Endothelial cell of umbilical vein (primary cell): ENCODE measurements around the gene DHX35. TPM values are rescaled to one million over a fixed set of nuclear protein-coding genes. Genes with fewer than 3 reads are reported as not detected.

ENCODE experiments used
- BruUV-seq: library from RNA; stranded (reverse); fragments of 400-500 nt; replicated peaks from 2 replicates; lab custom pipeline; 2021; lab: Mats Ljungman, UMichigan
- CTCF ChIA-PET: fragments of 300-600, 350-600 bp; sonication (Branson Sonifier 250); formaldehyde crosslinking; loops from one replicate; lab custom pipeline; 2021; ENCODE audit warnings: antibody characterized with exemption, inconsistent platforms; lab: Charles Lee
- POLR2A ChIA-PET: fragments of 300-600, 350-600 bp; sonication (Branson Sonifier 250); formaldehyde crosslinking; loops from one replicate; lab custom pipeline; 2021; ENCODE audit warnings: antibody characterized with exemption, inconsistent platforms; lab: Charles Lee
- DNase-seq: peaks from one replicate; pipeline ENCODE4 v3.0.0-alpha.2; 2011; ENCODE audit warnings: low read depth, low spot score
- FAIRE-seq: peaks from 2 replicates; lab custom pipeline; 2011; peaks lifted over from hg19 to GRCh38; lab: Jason Lieb, UNC
- H2AFZ ChIP-seq: 2 replicates; pipeline ENCODE4 v1.6.0; 2012; ENCODE audit warnings: low read depth, low read length, control low read depth, inconsistent platforms
- H3K27ac ChIP-seq: 2 replicates; pipeline ENCODE4 v1.5.1; 2011; ENCODE audit warnings: low read depth, mild to moderate bottlenecking, control low read depth, low read length, moderate library complexity; ENCODE audit not compliant: insufficient read depth
- H3K27me3 ChIP-seq, 2 experiments: 2 replicates each; pipeline versions ENCODE4 v1.6.0 to v1.6.1; 2011; ENCODE audit warnings: low read length in 2 of 2, mixed read lengths in 1 of 2; ENCODE audit not compliant: control insufficient read depth in 2 of 2, insufficient read depth in 2 of 2
- H3K36me3 ChIP-seq, 2 experiments: 2 replicates in 1 of 2; 3 replicates in 1 of 2; pipeline ENCODE4 v1.5.1; 2011; ENCODE audit warnings: low read length in 2 of 2, mild to moderate bottlenecking in 1 of 2, moderate library complexity in 1 of 2; ENCODE audit not compliant: control insufficient read depth in 2 of 2, insufficient read depth in 2 of 2; ENCODE audit errors: extremely low read depth in 1 of 2
- H3K4me1 ChIP-seq: 3 replicates; pipeline ENCODE4 v1.5.1; 2011; ENCODE audit warnings: mild to moderate bottlenecking, low read length; ENCODE audit not compliant: control insufficient read depth, insufficient read depth; ENCODE audit errors: extremely low read depth
- H3K4me2 ChIP-seq: 2 replicates; pipeline ENCODE4 v1.6.1; 2011; ENCODE audit warnings: low read length, control low read depth, mixed read lengths; ENCODE audit not compliant: insufficient read depth
- H3K4me3 ChIP-seq, 3 experiments: fragments of 200-600 bp in 1 of 3; sonication (generic), shearing (Covaris generic) in 1 of 3; replicated peaks in 1 of 3; 2 replicates each; pipeline ENCODE4 v1.5.1; 2011 to 2016; ENCODE audit warnings: control low read depth in 3 of 3, low read length in 3 of 3, mild to moderate bottlenecking in 2 of 3, inconsistent platforms in 1 of 3, low read depth in 1 of 3, moderate library complexity in 1 of 3; ENCODE audit not compliant: insufficient read depth in 1 of 3
- H3K79me2 ChIP-seq: 2 replicates; pipeline ENCODE4 v1.6.0; 2012; ENCODE audit warnings: low read length, inconsistent platforms; ENCODE audit not compliant: control insufficient read depth, insufficient read depth
- H3K9ac ChIP-seq: replicated peaks from 2 replicates; pipeline ENCODE3; 2011; ENCODE audit warnings: low read length, control low read depth; ENCODE audit not compliant: insufficient read depth; ENCODE audit errors: extremely low read depth
- H3K9me1 ChIP-seq: replicated peaks from 3 replicates; pipeline ENCODE4 v1.6.0; 2011; ENCODE audit warnings: mild to moderate bottlenecking, low read length; ENCODE audit not compliant: control insufficient read depth, insufficient read depth; ENCODE audit errors: extremely low read depth
- H3K9me3 ChIP-seq: replicated peaks from 2 replicates; pipeline ENCODE4 v1.5.1; 2012; ENCODE audit warnings: low read length, inconsistent platforms; ENCODE audit not compliant: control insufficient read depth, insufficient read depth
- H4K20me1 ChIP-seq: replicated peaks from 2 replicates; pipeline ENCODE3; 2011; ENCODE audit warnings: mild to moderate bottlenecking, low read length; ENCODE audit not compliant: control insufficient read depth, insufficient read depth; ENCODE audit errors: extremely low read depth
- EZH2 ChIP-seq: IDR thresholded peaks from 2 replicates; pipeline ENCODE4 v1.6.1; 2012; ENCODE audit warnings: borderline replicate concordance, low read depth, mild to moderate bottlenecking, moderate library complexity, low read length, inconsistent platforms; ENCODE audit not compliant: severe bottlenecking
- FOS ChIP-seq: IDR thresholded peaks from 2 replicates; pipeline ENCODE4 v1.6.1; 2011; ENCODE audit warnings: mild to moderate bottlenecking, low read length, moderate library complexity, borderline replicate concordance; ENCODE audit not compliant: insufficient read depth
- GATA2 ChIP-seq: IDR thresholded peaks from 2 replicates; pipeline ENCODE4 v1.7.0; 2011; ENCODE audit warnings: low read depth, mild to moderate bottlenecking, moderate library complexity, mixed read lengths, low read length; ENCODE audit not compliant: insufficient read length, insufficient read depth
- JUN ChIP-seq: IDR thresholded peaks from 2 replicates; pipeline ENCODE4 v1.6.1; 2011; ENCODE audit warnings: borderline replicate concordance, low read depth; ENCODE audit not compliant: insufficient read length, insufficient read depth
- MYC ChIP-seq: IDR thresholded peaks from one replicate; pipeline ENCODE4 v1.6.1; 2011; ENCODE audit warnings: mild to moderate bottlenecking, low read depth, low read length
- POLR2A ChIP-seq: IDR thresholded peaks from 2 replicates; pipeline ENCODE4 v1.6.1; 2012; ENCODE audit warnings: low read depth, mild to moderate bottlenecking, control low read depth, low read length
- POLR2AphosphoS5 ChIP-seq: IDR thresholded peaks from 2 replicates; pipeline ENCODE4 v1.6.1; 2012; ENCODE audit warnings: low read depth, mild to moderate bottlenecking, control low read depth, low read length, moderate library complexity; ENCODE audit not compliant: insufficient read depth
- dilution Hi-C: fragments of 300-500 bp; cut with MboI; formaldehyde crosslinking; loops from one replicate; pipeline ENCODE4 v1.15.0; 2019; ENCODE audit warnings: low sequenced_read_pairs; ENCODE audit not compliant: extremely low pct_ligation_motif_present
- intact Hi-C: fragments of 100-400 bp; cut with micrococcal nuclease; formaldehyde crosslinking; loops from one replicate; pipeline ENCODE4 v1.10.0; 2022
- polyA plus RNA-seq, 4 experiments: library from polyadenylated mRNA; depleted of rRNA in 3 of 4; stranded (reverse) in 3 of 4; unstranded in 1 of 4; fragments of >200 nt; gene quantifications; 2 replicates each; pipeline versions ENCODE4 v1.2.1 to v1.2.3, GENCODE V29; 2011 to 2012; ENCODE audit warnings: missing spikeins in 1 of 4
- total RNA-seq: library from RNA; stranded (reverse); gene quantifications from 2 replicates; pipeline ENCODE4 v1.2.3, GENCODE V29; 2021
- TF ChIP-seq, protein P1 (sequence below): IDR thresholded peaks from 2 replicates; pipeline ENCODE4 v1.6.1; 2011; ENCODE audit not compliant: insufficient read depth, insufficient read length
- TF ChIP-seq, protein P2 (sequence below), 2 donors: IDR thresholded peaks; 1 replicate in 1 of 2; 2 replicates in 1 of 2; pipeline ENCODE4 v1.5.1; 2011; ENCODE audit warnings: low read length in 2 of 2, mild to moderate bottlenecking in 2 of 2, moderate library complexity in 2 of 2, control low read depth in 1 of 2, inconsistent platforms in 1 of 2, low read depth in 1 of 2; ENCODE audit not compliant: insufficient read depth in 1 of 2; ENCODE audit errors: extremely low read depth in 1 of 2

Gene DHX35
- total and polyA plus RNA-seq, 2 donors (not counting 3 experiments of a cell fraction or from before 2014, with no cell fraction given) = 10.0 to 13.0 TPM

DNA sequence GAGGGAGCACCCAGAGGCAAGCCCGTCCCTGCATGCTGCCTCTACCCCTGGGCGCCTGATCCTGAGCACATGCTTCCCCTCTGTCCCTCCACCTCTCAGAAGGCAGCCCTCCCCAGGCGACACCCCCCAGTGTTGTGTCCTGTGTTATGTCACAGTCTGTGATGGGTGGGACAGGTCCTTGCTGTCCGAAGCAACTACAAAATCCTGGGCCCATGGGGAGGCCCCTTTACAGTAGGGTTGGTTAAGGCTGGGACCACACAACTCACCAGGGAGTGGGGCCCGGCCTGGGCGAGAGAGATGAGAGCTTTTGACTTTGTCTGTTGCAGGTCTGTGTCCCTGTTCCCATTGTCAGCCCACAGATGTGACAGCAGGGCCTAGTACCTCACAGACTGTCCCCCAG is 78.0 kb downstream of the DHX35 start:
- FAIRE-seq (no peak), DNase-seq (no peak)
- Histone ChIP-seq H3K79me2 (no peaks in the 10 kb centered on the region), H3K4me3 (no peak overlapping the region), H3K4me2 (no peak overlapping the region), H3K27ac (no peak overlapping the region), H4K20me1 (no peaks in the 10 kb centered on the region), H3K36me3 (peaks cover 2 to 10% of the 10 kb centered on the region in 2 experiments), H3K9me1 (no peaks in the 10 kb centered on the region), H3K9me3 (no peaks in the 10 kb centered on the region), H3K27me3 (no peaks in the 10 kb centered on the region), H3K9ac (no peak overlapping the region), H2AFZ (no peak overlapping the region), H3K4me1 (no peaks in the 10 kb centered on the region)
- intact Hi-C loops (no loop called here), dilution Hi-C loops (no loop called here)
- BruUV-seq = no TSS peak
- TF ChIP-seq, protein P1, sequence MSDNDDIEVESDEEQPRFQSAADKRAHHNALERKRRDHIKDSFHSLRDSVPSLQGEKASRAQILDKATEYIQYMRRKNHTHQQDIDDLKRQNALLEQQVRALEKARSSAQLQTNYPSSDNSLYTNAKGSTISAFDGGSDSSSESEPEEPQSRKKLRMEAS = no peak
- TF ChIP-seq POLR2AphosphoS5 = no peak
- ChIA-PET CTCF (interaction anchor here (4.8 kb wide), 1 partner anchor 10 kb away, joined by 24 read pairs; no protein-coding TSS in a partner anchor), POLR2A (no interaction called here)

DNA sequence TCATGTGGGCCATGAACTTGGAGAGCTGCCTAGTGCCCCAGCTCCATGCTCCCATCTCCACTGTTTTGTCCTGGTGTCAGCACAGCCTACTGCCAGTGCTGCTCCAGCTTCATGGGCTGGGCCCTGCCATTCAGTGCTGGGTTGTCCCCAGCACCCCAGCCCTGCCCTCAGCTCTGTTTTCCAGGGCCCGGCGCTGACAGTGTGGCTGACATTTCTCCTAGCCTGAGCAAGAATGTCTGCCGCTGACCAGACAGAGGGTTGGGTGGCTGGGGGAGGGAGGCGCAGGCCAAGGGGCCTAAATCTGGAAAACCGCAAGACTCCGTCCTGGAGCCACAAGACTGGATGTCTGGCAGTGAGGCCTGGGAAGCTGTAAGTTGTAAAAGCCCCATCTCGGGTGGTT is 78.9 kb downstream of the DHX35 start:
- Histone ChIP-seq H3K79me2 (no peaks in the 10 kb centered on the region), H4K20me1 (no peaks in the 10 kb centered on the region), H3K4me1 (no peaks in the 10 kb centered on the region), H3K36me3 (peaks cover 0 to 10% of the 10 kb centered on the region in 2 experiments), H3K9ac (no peak overlapping the region), H3K9me1 (no peaks in the 10 kb centered on the region), H2AFZ (no peak overlapping the region), H3K9me3 (no peaks in the 10 kb centered on the region), H3K4me2 (no peak overlapping the region), H3K27ac (no peak overlapping the region), H3K27me3 (no peaks in the 10 kb centered on the region), H3K4me3 (no peak overlapping the region)
- ChIA-PET CTCF (interaction anchor here (1.3 to 1.7 kb wide), 2 partner anchors 9 to 115 kb away, joined by 5 to 12 read pairs; partner anchors contain the start of gene FAM83D), POLR2A (no interaction called here)
- no peak for TF ChIP-seq GATA2
- TF ChIP-seq JUN = no peak
- TF ChIP-seq POLR2AphosphoS5 = no peak
- TF ChIP-seq, protein P2, sequence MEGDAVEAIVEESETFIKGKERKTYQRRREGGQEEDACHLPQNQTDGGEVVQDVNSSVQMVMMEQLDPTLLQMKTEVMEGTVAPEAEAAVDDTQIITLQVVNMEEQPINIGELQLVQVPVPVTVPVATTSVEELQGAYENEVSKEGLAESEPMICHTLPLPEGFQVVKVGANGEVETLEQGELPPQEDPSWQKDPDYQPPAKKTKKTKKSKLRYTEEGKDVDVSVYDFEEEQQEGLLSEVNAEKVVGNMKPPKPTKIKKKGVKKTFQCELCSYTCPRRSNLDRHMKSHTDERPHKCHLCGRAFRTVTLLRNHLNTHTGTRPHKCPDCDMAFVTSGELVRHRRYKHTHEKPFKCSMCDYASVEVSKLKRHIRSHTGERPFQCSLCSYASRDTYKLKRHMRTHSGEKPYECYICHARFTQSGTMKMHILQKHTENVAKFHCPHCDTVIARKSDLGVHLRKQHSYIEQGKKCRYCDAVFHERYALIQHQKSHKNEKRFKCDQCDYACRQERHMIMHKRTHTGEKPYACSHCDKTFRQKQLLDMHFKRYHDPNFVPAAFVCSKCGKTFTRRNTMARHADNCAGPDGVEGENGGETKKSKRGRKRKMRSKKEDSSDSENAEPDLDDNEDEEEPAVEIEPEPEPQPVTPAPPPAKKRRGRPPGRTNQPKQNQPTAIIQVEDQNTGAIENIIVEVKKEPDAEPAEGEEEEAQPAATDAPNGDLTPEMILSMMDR (IDR thresholded peaks at IDR 0.05; ENCODE audit: extremely low read depth in 1 of 2, insufficient read depth in 1 of 2, low read depth in 1 of 2, low read length in 2 of 2) = no peak
- TF ChIP-seq EZH2 = no peak
- no peak for TF ChIP-seq POLR2A
- no peak for TF ChIP-seq MYC
- TF ChIP-seq FOS = no peak
- TF ChIP-seq, protein P1 = no peak
- BruUV-seq = no TSS peak
- DNase-seq = no peak
- no peak for FAIRE-seq
- dilution Hi-C loops = no loop called here
- intact Hi-C loops = no loop called here
